Upper lobe of left lung (tissue), 4 donors: ENCODE measurements around the gene LIPG.

Experiments
- POLR2A ChIP-seq, 4 donors: fragments of 450-650 bp; IDR thresholded peaks; one replicate each; pipeline ENCODE4 v1.5.1; 2016 to 2017; ENCODE audit warnings: antibody characterized with exemption in 4 of 4, mild to moderate bottlenecking in 2 of 4
- POLR2AphosphoS5 ChIP-seq, 2 donors: sonication (generic); formaldehyde crosslinking; IDR thresholded peaks; one replicate each; pipeline ENCODE4 v1.5.1; 2017; ENCODE audit warnings: antibody characterized with exemption in 2 of 2

DNA sequence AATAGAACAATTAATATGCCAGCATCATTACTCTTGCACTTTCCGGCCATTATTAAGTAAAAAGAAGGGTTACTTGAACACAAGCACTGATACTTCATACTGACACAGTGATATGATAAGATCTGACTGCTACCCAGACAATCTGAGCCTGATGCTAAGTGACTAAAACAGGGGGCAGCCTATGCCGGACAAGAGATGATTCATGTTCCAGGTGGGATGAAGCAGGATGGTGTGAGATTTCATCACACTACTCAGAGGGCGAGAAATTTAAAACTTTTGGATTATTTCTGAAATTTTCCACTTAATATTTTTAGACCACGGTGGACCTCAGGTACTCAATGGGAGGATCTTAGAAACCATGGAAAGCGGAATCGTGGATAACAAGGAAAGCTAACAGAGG lies 61.7 kb downstream of the LIPG start:
- no peak for TF ChIP-seq POLR2A (IDR thresholded peaks at IDR 0.05)
- TF ChIP-seq POLR2AphosphoS5 (IDR thresholded peaks at IDR 0.05) = no peak
